Parathyroid adenoma (tissue), 2 donors: ENCODE results near the gene TMEM98.

Source experiments
- H2AFZ ChIP-seq: fragments of 300-600 bp; sonication (generic); one replicate; pipeline ENCODE4 v1.7.0; 2017; ENCODE audit warnings: antibody characterized with exemption, mild to moderate bottlenecking
- H3K27ac ChIP-seq: fragments of 300-600 bp; sonication (generic); one replicate; pipeline ENCODE4 v1.7.0; 2017
- H3K27me3 ChIP-seq: fragments of 300-600 bp; sonication (generic); one replicate; pipeline ENCODE4 v1.7.0; 2017; ENCODE audit warnings: low read length; ENCODE audit not compliant: control insufficient read depth, insufficient read depth
- H3K36me3 ChIP-seq: fragments of 300-600 bp; sonication (generic); one replicate; pipeline ENCODE4 v1.7.0; 2017; ENCODE audit warnings: low read length; ENCODE audit not compliant: control insufficient read depth, insufficient read depth
- H3K4me1 ChIP-seq: fragments of 300-600 bp; sonication (generic); one replicate; pipeline ENCODE4 v1.7.0; 2017; ENCODE audit warnings: control low read depth
- H3K4me2 ChIP-seq: fragments of 300-600 bp; sonication (generic); one replicate; pipeline ENCODE4 v1.7.0; 2017; ENCODE audit warnings: low read length
- H3K4me3 ChIP-seq: fragments of 300-600 bp; sonication (generic); one replicate; pipeline ENCODE4 v1.7.0; 2017; ENCODE audit warnings: low read depth, low read length
- H3K79me2 ChIP-seq: fragments of 300-600 bp; sonication (generic); one replicate; pipeline ENCODE4 v1.7.0; 2017; ENCODE audit warnings: control low read depth
- H3K9ac ChIP-seq: fragments of 300-600 bp; sonication (generic); one replicate; pipeline ENCODE4 v1.7.0; 2017; ENCODE audit warnings: mild to moderate bottlenecking
- H3K9me3 ChIP-seq: fragments of 300-600 bp; sonication (generic); one replicate; pipeline ENCODE4 v1.7.0; 2017; ENCODE audit warnings: low read length; ENCODE audit not compliant: control insufficient read depth
- TF ChIP-seq, protein P1 (sequence below): fragments of 300-600 bp; sonication (generic); IDR thresholded peaks from one replicate; pipeline ENCODE4 v1.7.0; 2017; ENCODE audit warnings: antibody characterized with exemption, mild to moderate bottlenecking
- donor health status: primary hyperparathyroidism.

TMEM98 gene

DNA sequence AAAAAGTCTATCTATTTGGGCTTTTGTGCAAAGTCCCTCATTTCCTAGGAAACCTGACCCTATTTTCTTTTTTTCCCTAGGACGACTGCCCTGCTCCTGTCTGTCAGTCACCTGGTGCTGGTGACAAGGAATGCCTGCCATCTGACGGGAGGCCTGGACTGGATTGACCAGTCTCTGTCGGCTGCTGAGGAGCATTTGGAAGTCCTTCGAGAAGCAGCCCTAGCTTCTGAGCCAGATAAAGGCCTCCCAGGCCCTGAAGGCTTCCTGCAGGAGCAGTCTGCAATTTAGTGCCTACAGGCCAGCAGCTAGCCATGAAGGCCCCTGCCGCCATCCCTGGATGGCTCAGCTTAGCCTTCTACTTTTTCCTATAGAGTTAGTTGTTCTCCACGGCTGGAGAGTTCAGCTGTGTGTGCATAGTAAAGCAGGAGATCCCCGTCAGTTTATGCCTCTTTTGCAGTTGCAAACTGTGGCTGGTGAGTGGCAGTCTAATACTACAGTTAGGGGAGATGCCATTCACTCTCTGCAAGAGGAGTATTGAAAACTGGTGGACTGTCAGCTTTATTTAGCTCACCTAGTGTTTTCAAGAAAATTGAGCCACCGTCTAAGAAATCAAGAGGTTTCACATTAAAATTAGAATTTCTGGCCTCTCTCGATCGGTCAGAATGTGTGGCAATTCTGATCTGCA, 12.9 kb downstream of the TMEM98 start:
- H2AFZ ChIP-seq: no peak overlapping the region
- H3K27me3 ChIP-seq: no peaks in the 10 kb centered on the region
- H3K9me3 ChIP-seq: no peaks in the 10 kb centered on the region
- H3K79me2 ChIP-seq: no peaks in the 10 kb centered on the region
- H3K4me2 ChIP-seq: no peak overlapping the region
- TF ChIP-seq, protein P1, sequence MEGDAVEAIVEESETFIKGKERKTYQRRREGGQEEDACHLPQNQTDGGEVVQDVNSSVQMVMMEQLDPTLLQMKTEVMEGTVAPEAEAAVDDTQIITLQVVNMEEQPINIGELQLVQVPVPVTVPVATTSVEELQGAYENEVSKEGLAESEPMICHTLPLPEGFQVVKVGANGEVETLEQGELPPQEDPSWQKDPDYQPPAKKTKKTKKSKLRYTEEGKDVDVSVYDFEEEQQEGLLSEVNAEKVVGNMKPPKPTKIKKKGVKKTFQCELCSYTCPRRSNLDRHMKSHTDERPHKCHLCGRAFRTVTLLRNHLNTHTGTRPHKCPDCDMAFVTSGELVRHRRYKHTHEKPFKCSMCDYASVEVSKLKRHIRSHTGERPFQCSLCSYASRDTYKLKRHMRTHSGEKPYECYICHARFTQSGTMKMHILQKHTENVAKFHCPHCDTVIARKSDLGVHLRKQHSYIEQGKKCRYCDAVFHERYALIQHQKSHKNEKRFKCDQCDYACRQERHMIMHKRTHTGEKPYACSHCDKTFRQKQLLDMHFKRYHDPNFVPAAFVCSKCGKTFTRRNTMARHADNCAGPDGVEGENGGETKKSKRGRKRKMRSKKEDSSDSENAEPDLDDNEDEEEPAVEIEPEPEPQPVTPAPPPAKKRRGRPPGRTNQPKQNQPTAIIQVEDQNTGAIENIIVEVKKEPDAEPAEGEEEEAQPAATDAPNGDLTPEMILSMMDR: no peak
- no peak overlapping the region for H3K9ac ChIP-seq
- H3K4me1 ChIP-seq: no peaks in the 10 kb centered on the region
- H3K27ac ChIP-seq: no peak overlapping the region
- H3K36me3 ChIP-seq: no peaks in the 10 kb centered on the region
- H3K4me3 ChIP-seq: no peak overlapping the region

DNA sequence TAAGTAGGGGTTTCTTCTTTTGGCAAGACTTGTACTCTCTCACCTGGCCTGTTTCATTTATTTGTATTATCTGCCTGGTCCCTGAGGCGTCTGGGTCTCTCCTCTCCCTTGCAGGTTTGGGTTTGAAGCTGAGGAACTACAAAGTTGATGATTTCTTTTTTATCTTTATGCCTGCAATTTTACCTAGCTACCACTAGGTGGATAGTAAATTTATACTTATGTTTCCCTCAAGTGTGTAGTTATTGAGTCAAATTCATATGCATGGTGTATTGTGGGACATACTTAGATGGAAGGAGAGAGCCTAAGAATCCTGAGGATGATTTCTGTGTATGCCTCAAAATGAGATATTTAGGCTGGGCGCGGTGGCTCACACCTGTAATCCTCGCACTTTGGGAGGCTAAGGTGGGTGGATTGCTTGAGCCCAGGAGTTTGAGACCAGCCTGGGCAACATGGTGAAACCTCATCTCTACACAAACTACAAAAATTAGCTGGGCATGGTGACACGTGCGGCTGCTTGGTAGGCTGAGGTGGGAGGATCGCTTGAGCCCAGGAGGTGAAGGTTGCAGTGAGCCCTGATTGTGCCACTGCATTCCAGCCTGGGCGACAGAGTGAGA, 13.6 kb downstream of the TMEM98 start:
- no peaks in the 10 kb centered on the region for H3K27me3 ChIP-seq
- H3K36me3 ChIP-seq: no peaks in the 10 kb centered on the region

DNA sequence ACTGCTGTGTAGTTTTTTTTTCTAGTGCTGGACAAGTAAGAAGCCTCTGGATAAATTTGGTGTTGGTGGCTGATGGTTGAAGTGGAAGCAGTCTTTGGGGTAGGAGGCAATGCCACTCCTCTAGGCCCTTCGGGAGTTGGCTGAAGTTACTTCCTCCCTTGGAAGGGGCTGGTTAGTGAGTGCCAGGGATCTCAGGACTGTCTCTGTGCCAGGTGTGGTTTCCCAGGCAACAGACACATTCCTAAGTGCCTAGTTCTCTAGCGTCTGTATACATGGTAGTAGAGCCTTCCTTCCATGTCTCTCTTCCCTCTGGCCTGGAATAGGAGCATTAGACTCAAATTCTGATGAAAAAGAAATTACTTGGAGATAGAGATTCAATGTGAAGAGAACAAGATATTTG, 15.3 kb downstream of the TMEM98 start:
- no peak overlapping the region for H2AFZ ChIP-seq
- no peak overlapping the region for H3K9ac ChIP-seq
- TF ChIP-seq, protein P1: no peak
- H3K27me3 ChIP-seq: no peaks in the 10 kb centered on the region
- H3K4me2 ChIP-seq: no peak overlapping the region
- no peaks in the 10 kb centered on the region for H3K79me2 ChIP-seq
- H3K36me3 ChIP-seq: no peaks in the 10 kb centered on the region
- no peaks in the 10 kb centered on the region for H3K9me3 ChIP-seq
- no peak overlapping the region for H3K27ac ChIP-seq
- H3K4me3 ChIP-seq: no peak overlapping the region
- H3K4me1 ChIP-seq: no peaks in the 10 kb centered on the region

More for the DNA sequence above, 13.6 kb downstream of the TMEM98 start:
- TF ChIP-seq, protein P1: peak; percentile 11
- Histone ChIP-seq H3K4me3 (no peak overlapping the region), H2AFZ (no peak overlapping the region), H3K79me2 (no peaks in the 10 kb centered on the region), H3K4me2 (no peak overlapping the region), H3K9me3 (no peaks in the 10 kb centered on the region), H3K9ac (no peak overlapping the region), H3K27ac (no peak overlapping the region), H3K4me1 (no peaks in the 10 kb centered on the region)

DNA sequence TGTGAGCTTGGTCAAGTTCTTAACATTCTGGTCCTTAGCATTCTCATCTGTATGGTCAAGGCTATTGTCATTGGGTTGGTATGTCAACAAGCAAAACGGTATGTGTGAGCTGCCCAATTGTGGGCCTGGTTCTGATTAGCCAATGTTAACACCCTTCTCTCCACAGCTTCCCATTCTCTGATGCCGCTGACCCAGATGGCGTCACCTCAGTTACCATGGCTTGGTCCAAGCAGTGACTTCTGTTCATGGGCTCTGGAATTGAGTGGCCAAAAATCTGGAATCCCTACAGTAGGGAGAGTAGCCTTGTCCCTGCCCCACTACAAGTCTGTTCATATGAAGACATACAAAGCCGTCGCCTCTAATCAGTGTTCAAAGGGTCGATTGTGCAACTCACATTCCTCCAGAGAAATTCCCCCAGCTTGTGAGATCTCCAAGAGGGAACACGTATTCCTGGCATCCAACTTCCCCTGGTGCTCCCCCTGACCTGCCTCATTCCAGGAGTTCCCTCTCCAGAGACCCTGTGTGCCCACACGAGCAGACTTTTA, 15.8 kb downstream of the TMEM98 start:
- H3K9me3 ChIP-seq: no peaks in the 10 kb centered on the region
- H3K4me3 ChIP-seq: no peak overlapping the region
- no peaks in the 10 kb centered on the region for H3K4me1 ChIP-seq
- no peak overlapping the region for H3K27ac ChIP-seq
- TF ChIP-seq, protein P1: no peak
- no peak overlapping the region for H3K4me2 ChIP-seq
- H3K79me2 ChIP-seq: no peaks in the 10 kb centered on the region
- no peak overlapping the region for H3K9ac ChIP-seq
- no peak overlapping the region for H2AFZ ChIP-seq
- H3K36me3 ChIP-seq: no peaks in the 10 kb centered on the region
- no peaks in the 10 kb centered on the region for H3K27me3 ChIP-seq
